CD14-positive monocyte (primary cell): Measurements from ENCODE around the gene LRRN3. TPM values are rescaled to one million over a fixed set of nuclear protein-coding genes. Genes with fewer than 3 reads are reported as not detected.

Source experiments
- DNase-seq, 3 donors: peaks; one replicate each; pipeline ENCODE4 v3.0.0-alpha.2; 2011 to 2022
- H2AFZ ChIP-seq: 2 replicates; pipeline ENCODE4 v1.6.0; 2012; ENCODE audit warnings: mild to moderate bottlenecking, low read depth, low read length, inconsistent platforms; ENCODE audit not compliant: insufficient read depth, poor library complexity, severe bottlenecking
- H3K27ac ChIP-seq, 2 donors: 1 replicate in 1 of 2; 2 replicates in 1 of 2; pipeline ENCODE4 v1.5.1; 2012 to 2013; ENCODE audit warnings: low read length in 2 of 2, control low read depth in 1 of 2, inconsistent platforms in 1 of 2, low read depth in 1 of 2, mild to moderate bottlenecking in 1 of 2
- H3K27me3 ChIP-seq, 2 donors: one replicate each; pipeline versions ENCODE4 v1.6.0 to v1.6.1; 2011 to 2013; ENCODE audit warnings: low read length in 2 of 2; ENCODE audit not compliant: control insufficient read depth in 2 of 2, insufficient read depth in 2 of 2
- H3K36me3 ChIP-seq, 2 donors: replicated peaks in 1 of 2; 1 replicate in 1 of 2; 2 replicates in 1 of 2; pipeline versions ENCODE4 v1.5.1 to v1.6.1; 2012 to 2013; ENCODE audit warnings: low read length in 2 of 2, control low read depth in 1 of 2, inconsistent platforms in 1 of 2, mild to moderate bottlenecking in 1 of 2; ENCODE audit not compliant: insufficient read depth in 2 of 2, control insufficient read depth in 1 of 2
- H3K4me1 ChIP-seq, 2 donors: 1 replicate in 1 of 2; 2 replicates in 1 of 2; pipeline versions ENCODE4 v1.5.1 to v1.6.1; 2012 to 2013; ENCODE audit warnings: low read length in 2 of 2, control low read depth in 1 of 2, inconsistent platforms in 1 of 2, mild to moderate bottlenecking in 1 of 2, moderate library complexity in 1 of 2; ENCODE audit not compliant: insufficient read depth in 2 of 2, control insufficient read depth in 1 of 2
- H3K4me2 ChIP-seq: replicated peaks from 2 replicates; pipeline ENCODE3; 2012; ENCODE audit warnings: low read length, moderate library complexity, mild to moderate bottlenecking; ENCODE audit not compliant: poor library complexity, severe bottlenecking; ENCODE audit errors: extremely low read depth
- H3K4me3 ChIP-seq, 3 experiments: fragments of 200-600 bp in 1 of 3; sonication (generic) in 1 of 3; replicated peaks in 1 of 3; 1 replicate in 2 of 3; 2 replicates in 1 of 3; pipeline ENCODE4 v1.5.1; 2011 to 2013; ENCODE audit warnings: low read length in 3 of 3, mild to moderate bottlenecking in 3 of 3, control low read depth in 2 of 3, low read depth in 2 of 3, inconsistent platforms in 1 of 3, moderate library complexity in 1 of 3
- H3K79me2 ChIP-seq: 2 replicates; pipeline ENCODE4 v1.6.0; 2012; ENCODE audit warnings: mild to moderate bottlenecking, control low read depth, inconsistent platforms, low read length, moderate library complexity; ENCODE audit not compliant: insufficient read depth
- H3K9ac ChIP-seq: 2 replicates; pipeline ENCODE4 v1.6.0; 2017; ENCODE audit warnings: low read length, mild to moderate bottlenecking; ENCODE audit not compliant: insufficient read depth, poor library complexity, severe bottlenecking
- H3K9me3 ChIP-seq, 2 donors: replicated peaks in 1 of 2; 1 replicate in 1 of 2; 2 replicates in 1 of 2; pipeline versions ENCODE4 v1.5.1 to v1.6.1; 2012 to 2013; ENCODE audit warnings: low read length in 2 of 2, control low read depth in 1 of 2; ENCODE audit not compliant: control insufficient read depth in 1 of 2, insufficient read depth in 1 of 2
- H4K20me1 ChIP-seq: 2 replicates; pipeline ENCODE4 v1.6.0; 2012; ENCODE audit warnings: mild to moderate bottlenecking, low read length, control low read depth, moderate library complexity; ENCODE audit not compliant: insufficient read depth
- H3K27ac Mint-ChIP-seq, 7 donors: one replicate each; pipeline ENCODE4 v1.8.0; 2020; ENCODE audit warnings: mild to moderate bottlenecking in 7 of 7, mixed read lengths in 7 of 7, moderate library complexity in 6 of 7, inconsistent platforms in 2 of 7
- H3K27me3 Mint-ChIP-seq, 3 donors: one replicate each; pipeline ENCODE4 v1.8.0; 2021 to 2022; ENCODE audit warnings: low read depth in 3 of 3, mild to moderate bottlenecking in 3 of 3, mixed read lengths in 3 of 3, moderate library complexity in 3 of 3, inconsistent platforms in 1 of 3
- H3K36me3 Mint-ChIP-seq, 2 donors: one replicate each; pipeline ENCODE4 v1.8.0; 2020; ENCODE audit warnings: mixed read lengths in 2 of 2, inconsistent platforms in 1 of 2, mild to moderate bottlenecking in 1 of 2
- H3K4me1 Mint-ChIP-seq: one replicate; pipeline ENCODE4 v1.8.0; 2020; ENCODE audit warnings: mild to moderate bottlenecking, mixed read lengths
- H3K4me3 Mint-ChIP-seq, 2 donors: one replicate each; pipeline ENCODE4 v1.8.0; 2020; ENCODE audit warnings: mild to moderate bottlenecking in 2 of 2, mixed read lengths in 2 of 2, moderate library complexity in 1 of 2
- H3K9me3 Mint-ChIP-seq, 7 donors: one replicate each; pipeline ENCODE4 v1.8.0; 2020 to 2022; ENCODE audit warnings: mixed read lengths in 7 of 7, mild to moderate bottlenecking in 6 of 7, moderate library complexity in 6 of 7, inconsistent platforms in 2 of 7
- whole genome bisulfite sequencing: methylation state at CpG from one replicate; pipeline ENCODE4 v1.1.5; 2013; ENCODE audit warnings: missing lambda C conversion rate; ENCODE audit not compliant: insufficient coverage; 5-methylcytosine and 5-hydroxymethylcytosine counted together
- intact Hi-C, 2 donors: fragments of 100-400 bp; cut with micrococcal nuclease; formaldehyde crosslinking; loops; one replicate each; pipeline versions ENCODE4 v1.15.0 to v1.15.1; 2023
- polyA plus RNA-seq, 3 donors: library from polyadenylated mRNA; depleted of rRNA in 1 of 3; unstranded in 2 of 3; stranded (reverse) in 1 of 3; fragments of 300-500 nt in 2 of 3; fragments of >200 nt in 1 of 3; fragmentation: Illumina TruSeq in 2 of 3; gene quantifications; 1 replicate in 2 of 3; 2 replicates in 1 of 3; pipeline ENCODE4 v1.2.3, GENCODE V29; 2012 to 2021
- TF ChIP-seq, protein P1 (sequence below): fragments of 200-600 bp; IDR thresholded peaks from one replicate; pipeline ENCODE4 v1.8.0; 2022; ENCODE audit warnings: antibody characterized with exemption, mild to moderate bottlenecking

LRRN3 gene
- polyA plus RNA-seq, 3 donors, result 0.12 to 0.22 TPM; not detected in 1

DNA sequence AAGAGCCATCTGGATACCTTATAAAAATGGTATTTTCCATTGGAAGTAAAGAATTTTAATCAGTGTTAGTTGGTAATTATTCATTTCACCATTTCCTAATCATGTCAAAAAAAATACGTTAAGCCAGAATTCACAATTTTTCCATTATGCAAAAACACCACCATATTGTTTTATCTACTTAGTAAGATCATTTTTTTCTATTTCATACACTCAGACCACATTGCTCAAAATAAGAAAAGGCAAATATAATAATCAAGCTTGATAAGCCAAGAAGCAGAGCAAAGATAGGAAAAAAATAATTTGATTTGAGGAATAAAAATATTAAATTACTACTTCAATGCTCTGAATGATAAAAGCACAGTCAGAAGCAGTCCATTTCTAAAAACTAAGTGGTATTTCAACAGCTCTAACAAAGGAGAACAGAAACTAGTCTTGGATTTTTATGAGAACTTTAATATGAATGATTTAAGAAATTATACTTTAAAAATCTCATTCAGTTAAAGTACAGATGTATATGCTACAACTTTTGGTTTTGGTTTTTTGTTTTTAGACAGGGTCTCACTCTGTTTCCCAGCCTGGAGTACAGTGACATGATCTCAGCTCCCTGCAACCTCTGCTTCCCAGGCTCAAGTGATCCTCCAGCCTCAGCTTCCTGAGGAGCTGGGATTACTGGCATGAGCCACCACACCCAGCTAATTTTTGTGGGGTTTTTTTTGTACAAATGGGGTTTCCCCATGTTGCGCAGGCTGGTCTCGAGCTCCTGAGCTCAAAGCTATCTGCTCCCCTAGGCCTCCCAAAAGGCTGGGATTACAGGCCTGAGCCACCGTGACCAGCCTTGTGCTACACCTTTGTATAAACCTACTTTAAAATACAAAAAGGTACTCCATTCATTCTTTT, 46.6 kb downstream of the LRRN3 start:
- no peaks in the 10 kb centered on the region for H3K9me3 ChIP-seq
- peak overlapping the region; percentile 34 for H3K4me2 ChIP-seq
- Mint-ChIP-seq H3K4me1 (peaks cover 16% of the 10 kb centered on the region), H3K36me3 (no peaks in the 10 kb centered on the region), H3K27ac (peak overlapping the region; percentile 46 to 82 (median 73)), H3K9me3 (peaks cover 0 to 3% (median 0%) of the 10 kb centered on the region in 7 donors), H3K4me3 (no peak overlapping the region), H3K27me3 (no peaks in the 10 kb centered on the region)
- no peak overlapping the region for H2AFZ ChIP-seq
- 0% methylated on average over 1 of the region's 4 CpGs for WGBS
- peak; percentile 7 to 77 (median 9) for DNase-seq
- peak overlapping the region; percentile 58 to 66 for H3K27ac ChIP-seq
- no peaks in the 10 kb centered on the region for H3K79me2 ChIP-seq
- no peaks in the 10 kb centered on the region for H3K27me3 ChIP-seq
- peak overlapping the region; percentile 22 for H3K9ac ChIP-seq
- no peaks in the 10 kb centered on the region for H3K36me3 ChIP-seq
- TF ChIP-seq, protein P1, sequence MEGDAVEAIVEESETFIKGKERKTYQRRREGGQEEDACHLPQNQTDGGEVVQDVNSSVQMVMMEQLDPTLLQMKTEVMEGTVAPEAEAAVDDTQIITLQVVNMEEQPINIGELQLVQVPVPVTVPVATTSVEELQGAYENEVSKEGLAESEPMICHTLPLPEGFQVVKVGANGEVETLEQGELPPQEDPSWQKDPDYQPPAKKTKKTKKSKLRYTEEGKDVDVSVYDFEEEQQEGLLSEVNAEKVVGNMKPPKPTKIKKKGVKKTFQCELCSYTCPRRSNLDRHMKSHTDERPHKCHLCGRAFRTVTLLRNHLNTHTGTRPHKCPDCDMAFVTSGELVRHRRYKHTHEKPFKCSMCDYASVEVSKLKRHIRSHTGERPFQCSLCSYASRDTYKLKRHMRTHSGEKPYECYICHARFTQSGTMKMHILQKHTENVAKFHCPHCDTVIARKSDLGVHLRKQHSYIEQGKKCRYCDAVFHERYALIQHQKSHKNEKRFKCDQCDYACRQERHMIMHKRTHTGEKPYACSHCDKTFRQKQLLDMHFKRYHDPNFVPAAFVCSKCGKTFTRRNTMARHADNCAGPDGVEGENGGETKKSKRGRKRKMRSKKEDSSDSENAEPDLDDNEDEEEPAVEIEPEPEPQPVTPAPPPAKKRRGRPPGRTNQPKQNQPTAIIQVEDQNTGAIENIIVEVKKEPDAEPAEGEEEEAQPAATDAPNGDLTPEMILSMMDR, result no peak
- intact Hi-C loops, result no loop called here
- H3K4me3 ChIP-seq, result peak overlapping the region in 1 of 3 experiments; percentile 2
- peaks cover 9 to 12% of the 10 kb centered on the region in 2 donors for H3K4me1 ChIP-seq
- no peaks in the 10 kb centered on the region for H4K20me1 ChIP-seq

DNA sequence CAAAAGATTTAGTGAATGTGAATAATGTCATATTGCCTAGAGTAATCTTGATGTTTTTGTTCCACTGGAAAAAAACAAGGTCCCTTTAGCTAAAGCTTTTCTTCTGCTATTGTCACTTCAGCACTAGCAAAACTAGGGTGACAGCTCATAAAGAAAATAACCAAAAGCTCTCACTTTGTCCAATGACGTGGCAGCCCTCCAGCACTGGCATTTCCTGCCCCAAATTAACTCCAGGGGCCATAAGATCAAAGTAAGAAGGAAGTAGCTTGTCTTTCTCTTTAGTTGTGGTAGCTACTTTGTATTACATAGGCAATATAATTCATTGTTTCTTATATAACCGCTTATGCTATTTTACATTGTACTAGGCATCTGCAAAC, 47.3 kb downstream of the LRRN3 start:
- Histone ChIP-seq H3K4me2 (peak overlapping the region; percentile 34), H3K9me3 (no peaks in the 10 kb centered on the region), H3K4me1 (peaks cover 9 to 12% of the 10 kb centered on the region in 2 donors), H3K9ac (peak overlapping the region; percentile 22), H3K27ac (peak overlapping the region; percentile 58 to 66), H3K79me2 (no peaks in the 10 kb centered on the region), H3K36me3 (no peaks in the 10 kb centered on the region), H3K4me3 (peak overlapping the region in 1 of 3 experiments; percentile 2), H3K27me3 (no peaks in the 10 kb centered on the region), H2AFZ (no peak overlapping the region), H4K20me1 (no peaks in the 10 kb centered on the region)
- DNase-seq, result peak; percentile 9 to 75 (median 12)
- intact Hi-C loops, result no loop called here
- peak overlapping the region; percentile 46 to 82 (median 73) for H3K27ac Mint-ChIP-seq
- TF ChIP-seq, protein P1, result no peak
- H3K27me3 Mint-ChIP-seq, result no peaks in the 10 kb centered on the region
- H3K4me1 Mint-ChIP-seq, result peaks cover 16% of the 10 kb centered on the region
- peaks cover 0 to 3% (median 0%) of the 10 kb centered on the region in 7 donors for H3K9me3 Mint-ChIP-seq
- no peak overlapping the region for H3K4me3 Mint-ChIP-seq
- WGBS, result no CpG with 5 or more reads among the region's 2 CpGs
- no peaks in the 10 kb centered on the region for H3K36me3 Mint-ChIP-seq
